PC-3 (cell line): ENCODE data around the gene ASTN2. TPM values are rescaled to one million over a fixed set of nuclear protein-coding genes. Genes with fewer than 3 reads are reported as not detected.
"Not testable (repeated sequence)": the region's sequence is repeated elsewhere in the genome, so short reads cannot be mapped to it uniquely, and the experiment has no call there.

Source experiments
- ATAC-seq: fragments of 200-7000 bp; cut with Tn5 transposase; 2 replicates; pipeline ENCODE4 v1.9.1; 2020; ENCODE audit warnings: mild to moderate bottlenecking, moderate library complexity
- BruUV-seq: library from RNA; stranded (reverse); fragments of 400-500 nt; replicated peaks from 2 replicates; lab custom pipeline; 2021; lab: Mats Ljungman, UMichigan
- CTCF ChIA-PET: fragments of 300-600 bp; sonication (Branson Sonifier 250); formaldehyde crosslinking; loops from one replicate; lab custom pipeline; 2022; ENCODE audit warnings: antibody characterized with exemption; lab: Charles Lee
- POLR2A ChIA-PET: fragments of 300-600 bp; sonication (Branson Sonifier 250); formaldehyde crosslinking; loops from one replicate; lab custom pipeline; 2022; ENCODE audit warnings: antibody characterized with exemption; ENCODE audit not compliant: unreplicated experiment; lab: Charles Lee
- DNase-seq: peaks from one replicate; pipeline ENCODE4 v3.0.0-alpha.2; 2015
- H2AFZ ChIP-seq: fragments of 300-600 bp; sonication (generic); 2 replicates; pipeline ENCODE4 v1.6.0; 2016; ENCODE audit warnings: antibody characterized with exemption, low read length
- H3F3A ChIP-seq: fragments of 300-600 bp; sonication (generic); one replicate; pipeline ENCODE4 v1.6.0; 2017; ENCODE audit warnings: antibody characterized with exemption, low read length, control low read depth, mild to moderate bottlenecking; ENCODE audit not compliant: unreplicated experiment
- H3K27ac ChIP-seq: fragments of 300-600 bp; sonication (generic); 2 replicates; pipeline ENCODE4 v1.5.1; 2016; ENCODE audit warnings: mild to moderate bottlenecking, low read length
- H3K27me3 ChIP-seq: fragments of 300-600 bp; sonication (generic); 2 replicates; pipeline ENCODE4 v1.6.1; 2016; ENCODE audit warnings: low read length, mixed read lengths
- H3K36me3 ChIP-seq: fragments of 300-600 bp; sonication (generic); 2 replicates; pipeline ENCODE4 v1.6.1; 2016; ENCODE audit warnings: low read depth, mixed run types, low read length, mixed read lengths
- H3K4me1 ChIP-seq: fragments of 300-600 bp; sonication (generic); 2 replicates; pipeline ENCODE4 v1.5.1; 2016; ENCODE audit warnings: low read length; ENCODE audit not compliant: insufficient read depth
- H3K4me2 ChIP-seq: fragments of 300-600 bp; sonication (generic); 2 replicates; pipeline ENCODE4 v1.6.0; 2016; ENCODE audit warnings: low read length
- H3K4me3 ChIP-seq: fragments of 300-600 bp; sonication (generic); 2 replicates; pipeline ENCODE4 v1.5.1; 2016; ENCODE audit warnings: mild to moderate bottlenecking, low read length, mixed read lengths
- H3K79me2 ChIP-seq: fragments of 300-600 bp; sonication (generic); 2 replicates; pipeline ENCODE4 v1.6.1; 2017; ENCODE audit warnings: low read length, mixed read lengths
- H3K9ac ChIP-seq: fragments of 300-600 bp; sonication (generic); 2 replicates; pipeline ENCODE4 v1.6.0; 2016; ENCODE audit warnings: mild to moderate bottlenecking, low read length
- H3K9me2 ChIP-seq: fragments of 300-600 bp; sonication (generic); replicated peaks from 2 replicates; pipeline ENCODE4 v1.6.1; 2016; ENCODE audit warnings: mixed run types, low read length, mixed read lengths
- H3K9me3 ChIP-seq: fragments of 300-600 bp; sonication (generic); 2 replicates; pipeline ENCODE4 v1.6.1; 2016; ENCODE audit warnings: low read length, mixed read lengths
- H4K20me1 ChIP-seq: fragments of 300-600 bp; sonication (generic); 2 replicates; pipeline ENCODE4 v1.6.1; 2016; ENCODE audit warnings: low read length, mixed read lengths
- EZH2 ChIP-seq: fragments of 300-600 bp; sonication (generic); IDR thresholded peaks from one replicate; pipeline ENCODE4 v1.6.1; 2017; ENCODE audit warnings: antibody characterized with exemption, mild to moderate bottlenecking, low read length; ENCODE audit not compliant: unreplicated experiment
- EZH2phosphoT487 ChIP-seq: fragments of 300-600 bp; sonication (generic); IDR thresholded peaks from 2 replicates; pipeline ENCODE4 v1.6.1; 2018; ENCODE audit warnings: mild to moderate bottlenecking, antibody characterized with exemption, low read length, borderline replicate concordance
- intact Hi-C: fragments of 100-400 bp; cut with micrococcal nuclease; formaldehyde crosslinking; loops from 2 replicates; pipeline ENCODE4 v1.9.0; 2023
- total RNA-seq: library from RNA; depleted of rRNA; stranded (reverse); fragments of >200 nt; gene quantifications from 2 replicates; pipeline ENCODE4 v1.2.3, GENCODE V29; 2014
- TF ChIP-seq, protein P1 (sequence below): fragments of 300-600 bp; sonication (generic); conservative IDR thresholded peaks from 2 replicates; pipeline ENCODE4 v1.5.1; 2017; ENCODE audit warnings: antibody characterized with exemption, low read depth, mild to moderate bottlenecking, low read length

ASTN2 gene
- total RNA-seq, 1 experiment from 2014 or later, result 3.5 TPM

DNA sequence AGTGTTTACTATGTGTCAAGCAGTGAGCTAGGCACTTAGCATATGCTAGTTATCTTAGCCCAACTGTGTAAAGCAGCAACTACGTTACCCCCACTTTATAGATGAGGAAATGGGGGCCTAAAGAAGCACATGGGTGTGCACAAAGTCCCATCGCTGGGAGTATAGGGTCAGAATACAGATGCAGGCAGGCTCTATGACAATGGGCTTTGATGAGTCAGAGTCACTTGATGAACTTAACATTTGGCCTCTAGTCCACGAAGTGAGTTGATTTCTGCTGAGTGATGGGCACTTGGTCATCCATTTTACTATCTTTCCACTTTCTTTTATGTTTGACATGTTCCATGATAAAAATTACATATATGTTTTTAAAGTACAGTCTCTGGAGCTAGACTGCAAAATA lies 523.4 kb downstream of the ASTN2 start:
- POLR2A ChIA-PET, result no interaction called here
- ATAC-seq, result no peak

DNA sequence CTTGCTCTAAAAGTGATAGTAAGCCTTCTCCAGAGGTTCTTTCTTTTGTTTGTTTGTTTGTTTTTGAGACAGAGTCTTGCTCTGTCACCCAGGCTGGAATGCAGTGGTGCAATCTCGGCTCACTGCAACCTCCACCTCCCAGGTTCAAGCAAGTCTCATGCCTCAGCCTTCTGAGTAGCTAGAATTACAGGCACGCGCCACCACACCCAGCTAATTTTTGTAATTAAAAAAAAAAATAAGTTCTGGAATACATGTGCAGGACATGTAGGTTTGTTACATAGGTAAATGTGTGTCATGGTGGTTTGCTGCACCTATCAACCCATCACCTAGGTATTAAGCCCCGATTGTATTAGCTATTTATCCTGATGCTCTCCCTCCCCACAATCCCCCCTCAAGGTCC lies 526.4 kb downstream of the ASTN2 start:
- H3K9me2 ChIP-seq, H3K9me3 ChIP-seq, CTCF ChIA-PET, H4K20me1 ChIP-seq, intact Hi-C loops, H3K36me3 ChIP-seq, H3K4me2 ChIP-seq, POLR2A ChIA-PET, H3K27me3 ChIP-seq, H3K4me3 ChIP-seq, ATAC-seq, DNase-seq, H3K4me1 ChIP-seq, H3K27ac ChIP-seq, H3F3A ChIP-seq, H3K9ac ChIP-seq, H2AFZ ChIP-seq, BruUV-seq, H3K79me2 ChIP-seq: not testable (repeated sequence)

More for the DNA sequence above, 523.4 kb downstream of the ASTN2 start:
- no peak for DNase-seq
- no TSS peak for BruUV-seq
- no peaks in the 10 kb centered on the region for H3K79me2 ChIP-seq
- H2AFZ ChIP-seq, result no peak overlapping the region
- H4K20me1 ChIP-seq, result no peaks in the 10 kb centered on the region
- TF ChIP-seq EZH2, result no peak
- no peak for TF ChIP-seq EZH2phosphoT487
- TF ChIP-seq, protein P1, sequence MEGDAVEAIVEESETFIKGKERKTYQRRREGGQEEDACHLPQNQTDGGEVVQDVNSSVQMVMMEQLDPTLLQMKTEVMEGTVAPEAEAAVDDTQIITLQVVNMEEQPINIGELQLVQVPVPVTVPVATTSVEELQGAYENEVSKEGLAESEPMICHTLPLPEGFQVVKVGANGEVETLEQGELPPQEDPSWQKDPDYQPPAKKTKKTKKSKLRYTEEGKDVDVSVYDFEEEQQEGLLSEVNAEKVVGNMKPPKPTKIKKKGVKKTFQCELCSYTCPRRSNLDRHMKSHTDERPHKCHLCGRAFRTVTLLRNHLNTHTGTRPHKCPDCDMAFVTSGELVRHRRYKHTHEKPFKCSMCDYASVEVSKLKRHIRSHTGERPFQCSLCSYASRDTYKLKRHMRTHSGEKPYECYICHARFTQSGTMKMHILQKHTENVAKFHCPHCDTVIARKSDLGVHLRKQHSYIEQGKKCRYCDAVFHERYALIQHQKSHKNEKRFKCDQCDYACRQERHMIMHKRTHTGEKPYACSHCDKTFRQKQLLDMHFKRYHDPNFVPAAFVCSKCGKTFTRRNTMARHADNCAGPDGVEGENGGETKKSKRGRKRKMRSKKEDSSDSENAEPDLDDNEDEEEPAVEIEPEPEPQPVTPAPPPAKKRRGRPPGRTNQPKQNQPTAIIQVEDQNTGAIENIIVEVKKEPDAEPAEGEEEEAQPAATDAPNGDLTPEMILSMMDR, result no peak
- H3K36me3 ChIP-seq, result no peaks in the 10 kb centered on the region
- no peaks in the 10 kb centered on the region for H3F3A ChIP-seq
- no peak overlapping the region for H3K4me2 ChIP-seq
- intact Hi-C loops, result no loop called here
- no peak overlapping the region for H3K4me3 ChIP-seq
- H3K27me3 ChIP-seq, result no peaks in the 10 kb centered on the region
- no peaks in the 10 kb centered on the region for H3K9me2 ChIP-seq
- peaks cover 5% of the 10 kb centered on the region; the same call in 1 of the 2 replicates for H3K4me1 ChIP-seq
- CTCF ChIA-PET, result no interaction called here
- no peak overlapping the region for H3K9ac ChIP-seq
- no peak overlapping the region for H3K27ac ChIP-seq
- no peaks in the 10 kb centered on the region for H3K9me3 ChIP-seq

DNA sequence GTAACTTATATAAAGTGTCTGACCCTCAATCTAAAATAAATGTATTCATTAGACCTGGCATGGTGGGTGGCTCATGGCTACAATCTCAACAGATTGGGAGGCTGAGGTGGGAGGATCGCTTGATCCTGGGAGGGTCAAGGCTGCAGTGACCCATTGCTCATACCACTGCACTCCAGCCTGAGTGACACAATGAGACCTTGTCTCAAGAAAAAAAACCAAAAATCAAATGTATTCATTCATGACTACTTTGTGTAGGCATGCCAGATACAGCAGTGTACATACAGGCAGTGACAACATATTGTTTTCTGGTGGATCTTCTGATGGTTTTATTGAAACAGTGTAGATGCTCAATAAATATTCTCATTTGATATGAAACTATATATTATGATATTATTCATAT lies 526.8 kb downstream of the ASTN2 start:
- Histone ChIP-seq H3K27me3 (no peaks in the 10 kb centered on the region), H2AFZ (no peak overlapping the region), H3K79me2 (no peaks in the 10 kb centered on the region), H3K36me3 (no peaks in the 10 kb centered on the region), H3K27ac (no peak overlapping the region), H3K4me1 (no peaks in the 10 kb centered on the region), H4K20me1 (no peaks in the 10 kb centered on the region), H3K9me3 (no peaks in the 10 kb centered on the region), H3F3A (no peaks in the 10 kb centered on the region), H3K4me3 (no peak overlapping the region), H3K4me2 (no peak overlapping the region), H3K9me2 (no peaks in the 10 kb centered on the region), H3K9ac (no peak overlapping the region)
- BruUV-seq, result no TSS peak
- no peak for ATAC-seq
- ChIA-PET POLR2A (no interaction called here), CTCF (no interaction called here)
- no peak for DNase-seq
- TF ChIP-seq, protein P1, result no peak
- no peak for TF ChIP-seq EZH2phosphoT487
- TF ChIP-seq EZH2, result no peak
- intact Hi-C loops, result no loop called here
